ENCODE results near the gene RAB40C.

The RAB40C gene

DNA sequence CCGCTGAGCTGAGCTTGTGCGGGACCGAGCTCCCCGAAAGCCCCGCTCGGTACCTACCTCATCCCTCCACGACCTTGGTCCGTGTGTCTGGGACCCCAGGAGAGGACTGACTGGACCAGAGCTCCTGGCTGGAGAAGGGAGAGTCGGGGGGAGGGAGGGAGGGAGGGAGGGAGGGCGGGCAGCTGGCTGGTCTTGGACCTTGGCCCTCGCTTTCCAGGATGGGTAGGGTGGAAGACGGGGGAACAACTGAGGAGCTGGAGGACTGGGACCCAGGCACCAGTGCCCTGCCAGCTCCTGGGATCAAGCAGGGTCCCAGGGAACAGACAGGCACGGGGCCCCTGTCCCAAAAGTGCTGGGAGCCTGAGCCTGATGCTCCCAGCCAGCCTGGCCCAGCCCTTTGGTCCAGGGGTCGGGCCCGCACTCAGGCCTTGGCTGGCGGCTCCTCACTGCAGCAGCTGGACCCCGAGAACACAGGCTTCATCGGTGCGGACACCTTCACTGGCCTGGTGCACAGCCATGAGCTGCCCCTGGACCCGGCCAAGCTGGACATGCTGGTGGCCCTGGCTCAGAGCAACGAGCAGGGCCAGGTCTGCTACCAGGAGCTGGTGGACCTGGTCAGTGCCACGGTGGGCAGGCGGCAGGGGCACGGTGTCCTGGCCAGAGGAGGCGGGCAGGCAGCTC lies 86.2 kb downstream of the RAB40C start:
- DNase-seq (ENCODE audit: extremely low read depth in 1 of 2, low read depth in 1 of 2), result no peak

DNA sequence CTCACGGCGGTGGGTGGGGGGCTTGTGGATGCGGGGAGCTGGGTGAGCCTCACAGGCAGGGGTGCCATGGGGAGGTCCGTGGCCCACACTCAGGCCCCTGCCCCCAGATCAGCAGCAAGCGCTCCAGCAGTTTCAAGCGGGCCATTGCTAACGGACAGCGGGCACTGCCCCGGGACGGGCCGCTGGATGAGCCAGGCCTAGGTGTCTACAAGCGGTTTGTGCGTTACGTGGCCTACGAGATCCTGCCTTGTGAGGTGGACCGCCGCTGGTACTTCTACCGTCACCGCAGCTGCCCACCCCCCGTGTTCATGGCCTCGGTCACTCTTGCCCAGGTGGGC lies 86.7 kb downstream of the RAB40C start:
- DNase-seq (ENCODE audit: extremely low read depth in 1 of 2, low read depth in 1 of 2), result no peak

DNA sequence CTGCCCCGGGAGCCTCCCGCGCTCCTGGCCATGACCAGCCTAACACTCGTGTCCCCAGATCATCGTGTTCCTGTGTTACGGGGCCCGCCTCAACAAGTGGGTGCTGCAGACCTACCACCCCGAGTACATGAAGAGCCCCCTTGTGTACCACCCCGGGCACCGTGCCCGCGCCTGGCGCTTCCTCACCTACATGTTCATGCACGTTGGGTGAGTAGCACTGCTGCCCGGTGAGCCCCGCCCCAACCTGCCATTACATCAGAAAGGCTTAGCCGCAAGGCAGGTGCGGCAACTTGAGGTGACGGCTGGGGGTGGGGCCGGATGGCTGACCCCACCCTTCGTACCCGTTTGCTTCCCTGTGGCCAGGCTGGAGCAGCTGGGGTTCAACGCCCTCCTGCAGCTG lies 87.0 kb downstream of the RAB40C start:
- no peak for DNase-seq (ENCODE audit: extremely low read depth in 1 of 2, low read depth in 1 of 2)

DNA sequence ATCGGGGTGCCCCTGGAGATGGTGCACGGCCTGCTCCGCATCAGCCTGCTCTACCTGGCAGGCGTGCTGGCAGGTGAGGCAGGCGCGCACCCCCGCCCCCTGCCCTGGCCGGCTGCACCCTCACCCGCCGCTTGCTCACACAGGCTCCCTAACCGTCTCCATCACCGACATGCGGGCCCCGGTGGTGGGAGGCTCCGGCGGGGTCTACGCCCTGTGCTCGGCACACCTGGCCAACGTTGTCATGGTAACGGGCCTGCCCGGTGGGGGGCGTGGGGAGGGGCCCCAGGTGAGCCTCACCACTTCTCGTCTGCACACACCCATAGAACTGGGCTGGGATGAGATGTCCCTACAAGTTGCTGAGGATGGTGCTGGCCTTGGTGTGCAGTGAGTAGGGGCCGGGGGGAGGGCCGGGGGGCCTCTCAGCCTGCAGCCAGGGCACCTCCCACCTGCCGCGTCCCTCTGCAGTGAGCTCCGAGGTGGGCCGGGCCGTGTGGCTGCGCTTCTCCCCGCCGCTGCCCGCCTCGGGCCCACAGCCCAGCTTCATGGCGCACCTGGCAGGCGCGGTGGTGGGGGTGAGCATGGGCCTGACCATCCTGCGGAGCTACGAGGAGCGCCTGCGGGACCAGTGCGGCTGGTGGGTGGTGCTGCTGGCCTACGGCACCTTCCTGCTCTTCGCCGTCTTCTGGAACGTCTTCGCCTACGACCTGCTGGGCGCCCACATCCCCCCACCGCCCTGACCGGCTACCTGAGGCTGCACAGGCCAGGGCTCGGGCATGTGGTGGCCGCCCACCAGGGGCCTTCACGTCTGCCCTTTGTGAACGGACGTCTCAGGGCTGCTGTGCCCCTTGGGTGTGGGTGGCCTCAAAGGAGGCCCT lies 87.7 kb downstream of the RAB40C start:
- DNase-seq (ENCODE audit: extremely low read depth in 1 of 2, low read depth in 1 of 2), result no peak

DNA sequence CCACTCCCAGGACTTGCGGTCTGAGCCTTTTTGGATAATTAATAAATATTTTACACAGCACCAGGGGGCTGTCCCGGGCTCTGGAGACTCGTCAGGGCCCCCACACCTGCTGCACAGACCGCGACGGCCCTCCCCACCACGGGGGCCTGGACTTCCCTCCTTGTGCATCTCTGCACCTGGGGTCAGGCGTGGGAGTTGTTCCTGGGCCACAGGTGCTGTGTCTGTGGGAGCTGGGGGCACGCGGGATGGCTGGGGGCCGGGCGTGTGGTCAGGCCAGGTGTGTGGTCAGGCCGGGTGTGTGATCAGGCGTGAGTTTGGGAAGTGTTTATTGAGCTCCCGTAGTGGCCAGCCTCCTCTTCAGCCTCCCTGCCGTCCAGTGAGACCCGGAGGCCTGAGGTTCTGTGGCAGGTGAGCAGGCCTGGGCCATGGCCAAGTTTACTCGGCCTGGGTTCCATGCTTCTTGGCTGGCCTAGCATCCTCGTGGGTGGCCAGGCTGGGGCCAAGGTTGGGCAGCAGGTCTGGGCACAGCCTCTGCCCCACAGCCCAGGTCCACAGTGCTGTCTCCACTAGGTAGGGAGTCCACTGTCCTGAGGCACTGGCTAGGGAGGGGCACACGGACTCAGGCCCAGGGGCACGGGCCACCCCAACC lies 88.5 kb downstream of the RAB40C start:
- DNase-seq (ENCODE audit: extremely low read depth in 1 of 2, low read depth in 1 of 2), result no peak
